IMR-90 (cell line): ENCODE measurements around the gene CDADC1.

Experiments used
- CEBPB ChIP-seq: IDR thresholded peaks from 2 replicates; pipeline ENCODE4 v1.6.1; 2012; ENCODE audit warnings: low read depth, low read length, improper control_type of control experiment
- CTCF ChIP-seq: conservative IDR thresholded peaks from 2 replicates; pipeline ENCODE4 v1.5.1; 2012; ENCODE audit warnings: mild to moderate bottlenecking, low read depth, low read length, improper control_type of control experiment
- ELK1 ChIP-seq: fragments of 150-350 bp; IDR thresholded peaks from 2 replicates; pipeline ENCODE4 v1.6.1; 2016; ENCODE audit warnings: low read depth, mild to moderate bottlenecking, low read length, moderate library complexity, borderline replicate concordance
- FOS ChIP-seq: fragments of 150-350 bp; IDR thresholded peaks from 2 replicates; pipeline ENCODE4 v1.6.1; 2016; ENCODE audit warnings: low read depth, low read length
- MAFK ChIP-seq: IDR thresholded peaks from 2 replicates; pipeline ENCODE4 v1.6.1; 2012; ENCODE audit warnings: low read depth, low read length, improper control_type of control experiment
- POLR2A ChIP-seq: IDR thresholded peaks from 2 replicates; pipeline ENCODE4 v1.6.1; 2012; ENCODE audit warnings: mild to moderate bottlenecking, low read depth, low read length
- RFX5 ChIP-seq: IDR thresholded peaks from 2 replicates; pipeline ENCODE4 v1.8.0; 2012; ENCODE audit warnings: low read depth, mild to moderate bottlenecking, low read length, moderate library complexity

GRCh38 chr13:49295244-49295643, 47.5 kb downstream of the CDADC1 start:
- TF ChIP-seq RFX5 (no peak), CTCF (no peak), POLR2A (no peak), CEBPB (no peak), FOS (no peak), ELK1 (no peak), MAFK (no peak)
